ENCODE measurements around the gene VLDLR. TPM values are rescaled to one million over a fixed set of nuclear protein-coding genes. Genes with fewer than 3 reads are reported as not detected.

VLDLR gene
- total RNA-seq, 2 experiments from 2014 or later = 0.06 to 0.15 TPM

DNA sequence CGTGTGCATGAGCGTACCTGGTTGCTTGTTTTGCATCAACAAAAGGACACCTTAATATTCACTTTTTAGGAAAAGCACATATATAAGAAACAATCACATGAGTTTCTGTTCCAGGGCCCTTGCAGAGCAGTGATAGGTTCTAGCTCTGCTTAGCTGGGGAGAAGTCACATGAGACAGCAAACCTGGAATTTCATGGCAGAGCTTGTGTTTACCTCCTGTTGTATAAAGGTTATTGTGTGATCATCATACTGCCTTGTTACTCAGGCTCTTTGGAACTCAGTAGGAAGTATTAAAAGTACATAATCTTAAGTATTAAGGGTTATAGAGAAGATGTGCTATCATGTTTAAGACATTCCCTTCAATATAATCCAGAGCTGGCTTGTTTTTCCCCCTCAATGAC, 18.0 kb upstream of the VLDLR start:
- intact Hi-C loops (cut with micrococcal nuclease; ENCODE audit: unreplicated experiment) = no loop called here
- POLR2A ChIA-PET = no interaction called here
- Histone ChIP-seq H2AFZ (ENCODE audit: low read length) (no peak overlapping the region), H4K20me1 (ENCODE audit: insufficient read depth, low read length) (no peaks in the 10 kb centered on the region), H3K4me3 (ENCODE audit: low read depth, low read length, poor library complexity, severe bottlenecking) (no peak overlapping the region), H3K36me3 (ENCODE audit: insufficient read depth, low read length) (no peaks in the 10 kb centered on the region), H3K9me3 (ENCODE audit: low read length) (no peaks in the 10 kb centered on the region), H3K79me2 (ENCODE audit: insufficient read depth, low read depth, low read length) (no peaks in the 10 kb centered on the region), H3K4me1 (ENCODE audit: insufficient read depth, low read length, poor library complexity, severe bottlenecking) (no peaks in the 10 kb centered on the region), H3K27ac (ENCODE audit: low read depth, low read length, poor library complexity, severe bottlenecking) (no peak overlapping the region), H3K4me2 (ENCODE audit: low read length) (no peak overlapping the region), H3K9me2 (ENCODE audit: insufficient read depth, low read length) (no peaks in the 10 kb centered on the region)
- TF ChIP-seq, protein P1, sequence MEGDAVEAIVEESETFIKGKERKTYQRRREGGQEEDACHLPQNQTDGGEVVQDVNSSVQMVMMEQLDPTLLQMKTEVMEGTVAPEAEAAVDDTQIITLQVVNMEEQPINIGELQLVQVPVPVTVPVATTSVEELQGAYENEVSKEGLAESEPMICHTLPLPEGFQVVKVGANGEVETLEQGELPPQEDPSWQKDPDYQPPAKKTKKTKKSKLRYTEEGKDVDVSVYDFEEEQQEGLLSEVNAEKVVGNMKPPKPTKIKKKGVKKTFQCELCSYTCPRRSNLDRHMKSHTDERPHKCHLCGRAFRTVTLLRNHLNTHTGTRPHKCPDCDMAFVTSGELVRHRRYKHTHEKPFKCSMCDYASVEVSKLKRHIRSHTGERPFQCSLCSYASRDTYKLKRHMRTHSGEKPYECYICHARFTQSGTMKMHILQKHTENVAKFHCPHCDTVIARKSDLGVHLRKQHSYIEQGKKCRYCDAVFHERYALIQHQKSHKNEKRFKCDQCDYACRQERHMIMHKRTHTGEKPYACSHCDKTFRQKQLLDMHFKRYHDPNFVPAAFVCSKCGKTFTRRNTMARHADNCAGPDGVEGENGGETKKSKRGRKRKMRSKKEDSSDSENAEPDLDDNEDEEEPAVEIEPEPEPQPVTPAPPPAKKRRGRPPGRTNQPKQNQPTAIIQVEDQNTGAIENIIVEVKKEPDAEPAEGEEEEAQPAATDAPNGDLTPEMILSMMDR (conservative IDR thresholded peaks at IDR 0.05; ENCODE audit: low read length) = no peak
- TF ChIP-seq EZH2phosphoT487 (IDR thresholded peaks at IDR 0.05; ENCODE audit: borderline replicate concordance, low read depth, low read length) = no peak
- CTCF ChIA-PET (ENCODE audit: unreplicated experiment) = no interaction called here
- BruUV-seq (replicated peaks) = no TSS peak
- DNase-seq (ENCODE audit: low spot score) = no peak

DNA sequence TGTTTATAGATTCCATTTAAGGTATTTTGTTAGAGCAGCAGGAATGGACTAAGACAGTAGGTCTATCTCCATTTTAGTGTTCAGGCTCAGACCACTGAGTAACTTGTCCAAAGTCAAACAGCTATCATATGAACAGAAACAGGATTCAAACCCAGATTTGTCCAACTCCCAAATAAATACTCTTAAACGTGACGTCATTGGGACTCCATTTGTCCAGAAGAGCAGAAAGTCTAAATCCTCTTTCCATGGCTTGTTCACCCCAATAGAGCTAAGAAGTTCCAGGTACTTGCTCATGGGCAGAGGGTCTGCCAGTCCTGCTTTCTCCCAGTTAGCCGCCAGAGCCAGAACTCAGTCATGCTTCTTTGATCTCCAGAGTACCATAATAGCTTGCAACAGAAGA, 16.3 kb upstream of the VLDLR start:
- DNase-seq (ENCODE audit: low spot score) = no peak
- no peaks in the 10 kb centered on the region for H3K4me1 ChIP-seq (ENCODE audit: insufficient read depth, low read length, poor library complexity, severe bottlenecking)
- H3K36me3 ChIP-seq (ENCODE audit: insufficient read depth, low read length) = no peaks in the 10 kb centered on the region
- no peaks in the 10 kb centered on the region for H4K20me1 ChIP-seq (ENCODE audit: insufficient read depth, low read length)
- H3K79me2 ChIP-seq (ENCODE audit: insufficient read depth, low read depth, low read length) = no peaks in the 10 kb centered on the region
- no peaks in the 10 kb centered on the region for H3K9me2 ChIP-seq (ENCODE audit: insufficient read depth, low read length)
- intact Hi-C loops (cut with micrococcal nuclease; ENCODE audit: unreplicated experiment) = no loop called here
- no peak for TF ChIP-seq EZH2phosphoT487 (IDR thresholded peaks at IDR 0.05; ENCODE audit: borderline replicate concordance, low read depth, low read length)
- TF ChIP-seq, protein P1 (conservative IDR thresholded peaks at IDR 0.05; ENCODE audit: low read length) = no peak
- ChIA-PET POLR2A (interaction anchor here (0.6 kb wide), 1 partner anchor 316 kb away, joined by 3 read pairs; no protein-coding TSS in a partner anchor), CTCF (ENCODE audit: unreplicated experiment) (no interaction called here)
- H3K4me3 ChIP-seq (ENCODE audit: low read depth, low read length, poor library complexity, severe bottlenecking) = no peak overlapping the region
- no peaks in the 10 kb centered on the region for H3K9me3 ChIP-seq (ENCODE audit: low read length)
- no TSS peak for BruUV-seq (replicated peaks)
- no peak overlapping the region for H3K4me2 ChIP-seq (ENCODE audit: low read length)
- no peak overlapping the region for H3K27ac ChIP-seq (ENCODE audit: low read depth, low read length, poor library complexity, severe bottlenecking)
- H2AFZ ChIP-seq (ENCODE audit: low read length) = no peak overlapping the region

DNA sequence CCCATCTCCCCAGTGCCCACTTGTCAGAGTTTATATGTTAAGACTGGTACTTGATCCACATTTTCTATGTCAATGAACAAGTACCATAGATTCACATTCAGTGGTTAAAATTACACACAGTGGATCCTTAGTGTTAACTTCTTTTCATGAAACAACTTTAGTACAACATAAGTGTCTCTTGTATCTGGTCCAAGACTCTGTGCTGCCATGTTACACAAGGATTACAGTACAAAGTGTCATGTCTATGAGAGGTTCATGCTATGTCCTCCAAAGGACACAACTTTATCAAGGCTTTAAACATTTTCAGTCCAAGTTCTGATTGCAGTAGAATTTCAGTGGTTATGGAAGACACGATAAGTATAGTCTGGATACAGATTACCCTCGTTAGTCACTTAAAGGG, 13.3 kb upstream of the VLDLR start:
- intact Hi-C loops (cut with micrococcal nuclease; ENCODE audit: unreplicated experiment) = no loop called here
- POLR2A ChIA-PET = no interaction called here
- TF ChIP-seq, protein P1 (conservative IDR thresholded peaks at IDR 0.05; ENCODE audit: low read length) = no peak
- no peak for TF ChIP-seq EZH2phosphoT487 (IDR thresholded peaks at IDR 0.05; ENCODE audit: borderline replicate concordance, low read depth, low read length)

More for the DNA sequence above, 13.3 kb upstream of the VLDLR start:
- CTCF ChIA-PET (ENCODE audit: unreplicated experiment) = no interaction called here
- BruUV-seq (replicated peaks) = no TSS peak
- no peak overlapping the region for H3K4me3 ChIP-seq (ENCODE audit: low read depth, low read length, poor library complexity, severe bottlenecking)
- no peaks in the 10 kb centered on the region for H3K9me3 ChIP-seq (ENCODE audit: low read length)
- DNase-seq (ENCODE audit: low spot score) = no peak
- H4K20me1 ChIP-seq (ENCODE audit: insufficient read depth, low read length) = no peaks in the 10 kb centered on the region
- no peaks in the 10 kb centered on the region for H3K9me2 ChIP-seq (ENCODE audit: insufficient read depth, low read length)
- no peak overlapping the region for H2AFZ ChIP-seq (ENCODE audit: low read length)
- H3K27ac ChIP-seq (ENCODE audit: low read depth, low read length, poor library complexity, severe bottlenecking) = no peak overlapping the region
- no peaks in the 10 kb centered on the region for H3K36me3 ChIP-seq (ENCODE audit: insufficient read depth, low read length)
- no peaks in the 10 kb centered on the region for H3K4me1 ChIP-seq (ENCODE audit: insufficient read depth, low read length, poor library complexity, severe bottlenecking)
- H3K79me2 ChIP-seq (ENCODE audit: insufficient read depth, low read depth, low read length) = no peaks in the 10 kb centered on the region
- H3K4me2 ChIP-seq (ENCODE audit: low read length) = no peak overlapping the region

Measured in OCI-LY7 (cell line).